GM21515 (cell line): Measurements from ENCODE around the gene ALDH1A2.

Experiments
- ATAC-seq: cut with Tn5 transposase; IDR thresholded peaks from one replicate; pipeline ENCODE4 v1.9.1; 2021; ENCODE audit not compliant: unreplicated experiment

Gene ALDH1A2

GRCh38 chr15:57910672-57911071 is 154.8 kb downstream of the ALDH1A2 start:
- ATAC-seq, result no peak

GRCh38 chr15:57909388-57909787 is 156.1 kb downstream of the ALDH1A2 start:
- ATAC-seq, result no peak

- no peak for ATAC-seq
Measured at GRCh38 chr15:57903626-57904025, 161.9 kb downstream of the ALDH1A2 start.
